Thoracic aorta (tissue), 2 donors: Measurements from ENCODE around the gene MAN2A2. TPM values are rescaled to one million over a fixed set of nuclear protein-coding genes. Genes with fewer than 3 reads are reported as not detected.

ENCODE experiments used
- ATAC-seq: fragments of 150-250 bp; one replicate; pipeline ENCODE4 v1.8.0; 2017; ENCODE audit warnings: low read depth; ENCODE audit not compliant: insufficient number of reproducible peaks, low FRiP score
- DNase-seq: peaks from one replicate; pipeline ENCODE4 v3.0.0-alpha.2; 2020; ENCODE audit warnings: low spot score
- H3K27ac ChIP-seq, 2 donors: fragments of 200-600 bp; sonication (generic); 1 replicate in 1 of 2; 2 replicates in 1 of 2; pipeline ENCODE4 v1.5.1; 2016; ENCODE audit warnings: mild to moderate bottlenecking in 2 of 2, moderate library complexity in 2 of 2
- H3K27me3 ChIP-seq: fragments of 200-600 bp; sonication (generic); replicated peaks from 2 replicates; pipeline ENCODE4 v1.6.0; 2016; ENCODE audit warnings: mild to moderate bottlenecking; ENCODE audit not compliant: insufficient read depth
- H3K36me3 ChIP-seq: fragments of 200-600 bp; sonication (generic); one replicate; pipeline ENCODE4 v1.5.1; 2016
- H3K4me1 ChIP-seq, 2 donors: fragments of 200-600 bp; sonication (generic); 1 replicate in 1 of 2; 2 replicates in 1 of 2; pipeline versions ENCODE4 v1.5.1 to v1.6.0; 2016; ENCODE audit warnings: low read depth in 2 of 2, mild to moderate bottlenecking in 1 of 2; ENCODE audit not compliant: control insufficient read depth in 1 of 2
- H3K4me3 ChIP-seq: fragments of 200-600 bp; sonication (generic); 2 replicates; pipeline ENCODE4 v1.5.1; 2016; ENCODE audit warnings: mild to moderate bottlenecking
- H3K9me3 ChIP-seq: fragments of 200-600 bp; sonication (generic); 2 replicates; pipeline ENCODE4 v1.5.1; 2016
- total RNA-seq, 2 donors: library from RNA; depleted of rRNA; stranded (reverse); fragments of >200 nt; gene quantifications; one replicate each; pipeline versions ENCODE4 v1.1.0 to v1.2.3, GENCODE V29; 2016
- TF ChIP-seq, protein P1 (sequence below): fragments of 200-600 bp; sonication (generic); IDR thresholded peaks from one replicate; pipeline ENCODE4 v1.5.1; 2019; ENCODE audit warnings: antibody characterized with exemption

The MAN2A2 gene
- total RNA-seq, 2 donors from 2014 or later: 59.7 to 68.4 TPM

DNA sequence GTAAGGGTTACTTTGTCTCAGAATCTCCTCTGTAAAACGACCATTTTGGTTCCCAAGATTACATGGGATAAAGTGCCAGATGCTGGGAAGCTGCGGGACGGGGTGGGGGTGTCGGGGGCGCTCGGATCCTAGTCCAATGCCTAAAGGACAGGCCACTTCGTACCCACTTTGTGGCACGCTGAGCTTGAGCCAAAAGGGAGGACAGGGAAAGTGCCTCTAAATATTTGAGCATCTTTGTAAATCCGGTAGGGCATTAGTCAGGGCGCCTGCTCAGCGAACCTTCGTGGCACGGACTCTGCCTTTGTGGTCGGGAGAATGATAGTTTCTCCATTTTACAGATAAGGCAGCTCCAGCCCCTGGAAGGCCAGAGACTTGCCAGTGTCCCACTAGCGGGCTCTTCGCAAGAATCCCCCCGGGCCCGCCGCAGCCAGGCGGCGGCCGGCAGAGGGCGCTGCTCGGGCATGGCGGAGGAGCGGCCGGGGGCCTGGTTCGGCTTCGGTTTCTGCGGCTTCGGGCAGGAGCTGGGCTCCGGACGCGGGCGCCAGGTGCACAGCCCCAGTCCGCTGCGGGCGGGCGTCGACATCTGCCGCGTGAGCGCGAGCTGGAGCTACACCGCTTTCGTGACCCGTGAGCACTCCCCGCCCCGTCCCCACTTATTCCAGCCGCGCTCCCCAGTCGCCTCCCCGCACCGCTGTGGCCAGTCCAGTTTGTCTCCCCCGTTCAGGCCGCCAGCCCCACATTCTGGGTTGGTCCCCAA lies 53.4 kb downstream of the MAN2A2 start:
- H3K9me3 ChIP-seq: no peaks in the 10 kb centered on the region
- peak overlapping the region; percentile 82 for H3K4me3 ChIP-seq
- peaks cover 16% of the 10 kb centered on the region for H3K36me3 ChIP-seq
- ATAC-seq (no peak), DNase-seq (no peak)
- TF ChIP-seq, protein P1, sequence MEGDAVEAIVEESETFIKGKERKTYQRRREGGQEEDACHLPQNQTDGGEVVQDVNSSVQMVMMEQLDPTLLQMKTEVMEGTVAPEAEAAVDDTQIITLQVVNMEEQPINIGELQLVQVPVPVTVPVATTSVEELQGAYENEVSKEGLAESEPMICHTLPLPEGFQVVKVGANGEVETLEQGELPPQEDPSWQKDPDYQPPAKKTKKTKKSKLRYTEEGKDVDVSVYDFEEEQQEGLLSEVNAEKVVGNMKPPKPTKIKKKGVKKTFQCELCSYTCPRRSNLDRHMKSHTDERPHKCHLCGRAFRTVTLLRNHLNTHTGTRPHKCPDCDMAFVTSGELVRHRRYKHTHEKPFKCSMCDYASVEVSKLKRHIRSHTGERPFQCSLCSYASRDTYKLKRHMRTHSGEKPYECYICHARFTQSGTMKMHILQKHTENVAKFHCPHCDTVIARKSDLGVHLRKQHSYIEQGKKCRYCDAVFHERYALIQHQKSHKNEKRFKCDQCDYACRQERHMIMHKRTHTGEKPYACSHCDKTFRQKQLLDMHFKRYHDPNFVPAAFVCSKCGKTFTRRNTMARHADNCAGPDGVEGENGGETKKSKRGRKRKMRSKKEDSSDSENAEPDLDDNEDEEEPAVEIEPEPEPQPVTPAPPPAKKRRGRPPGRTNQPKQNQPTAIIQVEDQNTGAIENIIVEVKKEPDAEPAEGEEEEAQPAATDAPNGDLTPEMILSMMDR: peak; percentile 96
- peaks cover 19 to 56% of the 10 kb centered on the region in 2 donors for H3K4me1 ChIP-seq
- no peaks in the 10 kb centered on the region for H3K27me3 ChIP-seq
- peak overlapping the region; percentile 27 to 67 for H3K27ac ChIP-seq

DNA sequence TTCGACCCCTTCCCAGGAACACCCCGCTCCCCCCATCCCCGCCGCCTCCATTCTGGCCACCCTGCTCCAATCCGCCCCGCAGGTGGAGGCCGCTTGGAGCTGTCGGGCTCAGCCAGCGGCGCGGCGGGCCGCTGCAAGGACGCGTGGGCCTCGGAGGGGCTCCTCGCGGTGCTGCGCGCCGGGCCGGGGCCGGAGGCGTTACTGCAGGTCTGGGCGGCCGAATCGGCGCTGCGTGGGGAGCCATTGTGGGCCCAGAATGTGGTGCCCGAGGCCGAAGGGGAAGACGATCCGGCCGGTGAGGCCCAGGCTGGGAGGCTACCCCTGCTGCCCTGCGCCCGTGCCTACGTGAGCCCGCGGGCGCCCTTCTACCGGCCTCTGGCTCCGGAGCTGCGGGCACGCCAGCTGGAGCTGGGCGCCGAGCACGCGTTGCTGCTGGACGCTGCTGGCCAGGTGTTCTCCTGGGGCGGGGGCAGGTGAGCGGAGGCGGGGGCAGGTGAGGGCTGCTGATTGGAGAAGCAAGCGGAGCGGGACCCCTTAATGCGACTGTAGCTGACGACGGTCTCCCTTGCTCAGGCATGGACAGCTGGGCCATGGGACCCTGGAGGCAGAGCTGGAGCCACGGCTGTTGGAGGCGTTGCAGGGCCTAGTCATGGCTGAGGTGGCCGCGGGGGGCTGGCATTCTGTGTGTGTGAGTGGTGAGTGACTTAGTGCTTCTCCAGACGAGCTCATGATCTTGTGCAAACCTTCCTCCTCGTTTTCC lies 54.1 kb downstream of the MAN2A2 start:
- ATAC-seq (no peak), DNase-seq (no peak)
- Histone ChIP-seq H3K36me3 (peaks cover 10% of the 10 kb centered on the region), H3K4me1 (peaks cover 19 to 56% of the 10 kb centered on the region in 2 donors), H3K9me3 (no peaks in the 10 kb centered on the region), H3K4me3 (peak overlapping the region; percentile 82), H3K27ac (peak overlapping the region; percentile 16 to 67), H3K27me3 (no peaks in the 10 kb centered on the region)
- TF ChIP-seq, protein P1: no peak

DNA sequence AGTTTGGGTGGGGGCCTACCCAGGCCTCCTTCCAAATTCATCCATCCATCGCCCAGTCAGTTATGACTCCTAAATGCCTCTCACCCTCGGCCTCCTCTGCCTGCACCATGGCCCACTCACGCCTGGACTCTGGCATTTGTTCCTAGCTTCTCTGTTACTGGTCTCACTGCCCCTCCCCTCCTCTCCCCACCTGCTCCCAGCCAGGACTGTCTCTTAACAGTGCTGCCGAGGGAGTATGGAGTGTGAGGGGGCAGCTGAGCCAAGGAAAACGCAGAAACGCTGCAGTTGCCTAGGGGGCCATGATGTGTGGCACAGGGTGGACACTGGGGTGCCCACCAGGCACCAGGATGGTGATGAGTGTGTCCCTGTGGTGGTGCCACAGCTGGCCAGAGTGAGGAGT lies 54.7 kb downstream of the MAN2A2 start:
- ATAC-seq (no peak), DNase-seq (no peak)
- Histone ChIP-seq H3K9me3 (no peaks in the 10 kb centered on the region), H3K4me3 (peak overlapping the region; percentile 82), H3K4me1 (peaks cover 19 to 56% of the 10 kb centered on the region in 2 donors), H3K27me3 (no peaks in the 10 kb centered on the region), H3K36me3 (peaks cover 10% of the 10 kb centered on the region), H3K27ac (peak overlapping the region; percentile 16 to 67)
- TF ChIP-seq, protein P1: no peak

DNA sequence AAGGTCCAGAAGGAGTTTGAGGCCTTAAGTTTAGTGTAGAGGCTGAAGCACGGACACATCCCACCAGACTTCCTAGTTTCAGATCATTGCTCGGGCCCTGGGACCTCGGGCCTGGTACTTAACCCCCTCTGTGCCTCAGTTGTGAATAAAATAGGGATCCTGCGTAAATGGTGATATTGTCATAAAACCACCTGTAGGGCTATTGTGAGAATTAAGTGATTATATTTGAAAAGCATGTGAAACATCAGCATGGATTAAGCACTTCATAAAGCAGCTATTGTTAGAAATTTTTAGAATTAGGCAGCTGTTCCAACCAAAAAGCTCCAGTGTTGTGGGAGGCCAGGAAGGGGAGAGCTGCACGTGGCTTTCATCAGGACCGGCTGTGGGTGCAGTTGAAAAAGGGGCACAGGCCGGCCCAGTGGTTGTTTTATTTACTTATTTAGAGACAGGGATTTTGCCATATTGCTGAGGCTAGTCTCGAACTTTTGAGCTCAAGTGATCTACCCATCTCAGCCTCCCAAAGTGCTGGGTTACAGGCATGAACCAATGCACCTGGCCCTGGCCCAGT lies 56.0 kb downstream of the MAN2A2 start:
- Histone ChIP-seq H3K4me1 (peaks cover 19 to 56% of the 10 kb centered on the region in 2 donors), H3K9me3 (no peaks in the 10 kb centered on the region), H3K4me3 (no peak overlapping the region), H3K27me3 (no peaks in the 10 kb centered on the region), H3K36me3 (no peaks in the 10 kb centered on the region), H3K27ac (peak overlapping the region; percentile 67 to 76)
- ATAC-seq (no peak), DNase-seq (no peak)
- TF ChIP-seq, protein P1: no peak

DNA sequence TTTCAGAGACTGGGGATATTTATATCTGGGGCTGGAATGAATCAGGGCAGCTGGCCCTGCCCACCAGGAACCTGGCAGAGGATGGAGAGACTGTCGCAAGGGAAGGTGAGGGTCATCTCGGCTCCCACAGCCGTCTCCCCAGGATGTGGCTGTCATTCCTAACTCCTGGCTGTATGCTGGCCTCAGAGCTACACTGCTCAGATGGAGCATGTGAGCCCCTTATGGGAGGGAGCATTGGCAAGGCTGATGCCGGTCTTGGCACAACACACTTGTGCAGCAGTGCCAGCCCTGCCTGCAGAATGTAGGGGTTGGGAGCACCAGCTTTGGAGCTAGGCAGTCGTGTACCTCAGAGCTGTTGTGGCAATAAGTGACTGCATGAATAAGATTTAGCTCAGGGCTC lies 56.8 kb downstream of the MAN2A2 start:
- Histone ChIP-seq H3K27me3 (no peaks in the 10 kb centered on the region), H3K9me3 (no peaks in the 10 kb centered on the region), H3K36me3 (no peaks in the 10 kb centered on the region), H3K4me3 (peak overlapping the region; percentile 38), H3K27ac (peak overlapping the region; percentile 67 to 76), H3K4me1 (peaks cover 19 to 56% of the 10 kb centered on the region in 2 donors)
- TF ChIP-seq, protein P1: no peak
- peak; percentile 81 for ATAC-seq
- DNase-seq: peak; percentile 54
